NCI-H128 (cell line): ENCODE results near the gene ACTR1B.
"Not testable (repeated sequence)": the region's sequence is repeated elsewhere in the genome, so short reads cannot be mapped to it uniquely, and the experiment has no call there.

Experiments
- DNase-seq: peaks from one replicate; lab custom pipeline; 2025; ENCODE audit not compliant: unreplicated experiment; lab: John Stamatoyannopoulos, UW

Gene ACTR1B

DNA sequence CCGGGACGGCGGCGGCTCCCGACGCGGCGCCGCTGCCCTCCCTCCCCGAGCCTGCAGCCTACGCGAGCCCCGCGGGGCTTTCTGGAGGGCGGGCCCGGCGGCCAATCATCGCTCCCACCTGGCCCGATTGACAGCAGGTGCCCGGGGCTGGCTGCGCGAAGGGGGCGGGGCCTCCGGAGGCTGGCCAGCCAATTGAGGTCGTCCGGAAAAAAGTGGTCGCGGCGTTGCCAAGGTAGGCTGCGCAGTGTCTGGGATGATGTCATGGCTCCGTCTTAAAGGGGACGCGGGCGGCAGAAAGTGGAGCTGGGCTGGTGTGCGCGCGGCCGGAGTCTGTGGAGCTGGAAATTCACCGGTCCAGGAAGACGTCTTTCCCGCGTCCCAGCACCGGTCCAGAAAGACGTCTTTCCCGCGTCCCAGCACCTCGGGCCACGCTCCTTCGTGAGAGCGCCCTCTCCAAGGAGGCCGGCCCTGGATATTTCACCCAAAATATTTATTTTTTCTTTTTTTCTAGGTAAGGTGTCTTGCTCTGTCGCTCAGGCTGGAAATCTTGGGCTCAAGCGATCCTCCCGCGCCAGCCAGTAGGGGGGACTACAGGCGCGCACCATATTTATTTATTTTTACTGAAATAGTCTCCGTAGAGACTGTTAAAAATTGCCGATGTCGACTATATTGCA lies at the start of gene ACTR1B:
Gene ACTR1B, minus strand, starts transcription at position 83 of the 674 bp plus-strand sequence. CDS start 154 bp downstream, outside the sequence.
- peak; percentile 97 for DNase-seq

DNA sequence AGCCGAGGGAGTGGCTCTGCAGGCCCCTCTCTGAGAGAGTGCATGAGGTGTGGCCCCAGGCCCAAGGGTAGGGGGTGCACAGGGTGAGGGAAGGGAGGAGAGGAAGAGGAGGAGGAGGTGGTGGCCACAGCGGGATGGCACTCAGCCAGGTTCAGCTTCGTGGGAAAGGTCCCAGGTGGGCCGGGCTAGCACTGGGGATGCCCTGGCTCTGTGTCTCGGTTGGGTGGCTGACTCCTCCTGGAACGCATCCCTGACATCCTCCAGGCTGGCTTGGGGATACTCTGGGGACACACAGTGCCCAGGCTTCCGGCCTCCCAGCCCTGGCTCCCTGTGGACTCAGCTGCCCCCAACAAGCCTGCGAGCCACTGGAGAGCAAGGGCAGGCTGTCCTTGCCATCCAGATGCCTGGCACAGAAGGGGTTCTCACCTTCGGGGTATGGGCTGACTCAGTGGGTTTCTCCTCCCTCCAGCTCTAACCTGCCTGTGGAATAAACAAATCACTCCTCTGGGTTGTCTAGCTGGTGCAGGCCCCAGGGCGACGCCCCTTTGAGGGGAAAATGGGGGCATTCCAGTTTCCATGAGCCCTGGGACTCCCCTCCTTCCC lies 49.0 kb upstream of the ACTR1B start:
- no peak for DNase-seq

DNA sequence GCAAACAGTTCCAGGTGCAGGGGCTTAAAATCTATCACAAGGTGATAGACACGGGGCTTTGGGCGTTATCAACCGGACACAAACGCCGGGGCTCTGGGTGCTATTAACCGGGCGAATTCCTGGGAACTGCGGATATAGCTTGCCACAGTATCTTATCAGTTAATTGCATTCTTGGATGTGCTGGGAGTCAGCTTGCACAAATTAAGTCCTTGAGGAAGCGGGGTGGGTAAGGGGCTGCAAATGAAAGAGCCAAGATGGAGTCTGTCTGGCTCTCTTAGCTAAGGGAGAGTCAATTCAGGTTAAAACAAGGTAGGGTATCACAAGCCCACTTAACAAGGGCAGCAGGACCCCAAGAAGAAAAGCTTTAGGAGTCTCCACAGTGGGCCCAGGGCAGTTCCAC lies 48.3 kb upstream of the ACTR1B start:
- not testable (repeated sequence) for DNase-seq

DNA sequence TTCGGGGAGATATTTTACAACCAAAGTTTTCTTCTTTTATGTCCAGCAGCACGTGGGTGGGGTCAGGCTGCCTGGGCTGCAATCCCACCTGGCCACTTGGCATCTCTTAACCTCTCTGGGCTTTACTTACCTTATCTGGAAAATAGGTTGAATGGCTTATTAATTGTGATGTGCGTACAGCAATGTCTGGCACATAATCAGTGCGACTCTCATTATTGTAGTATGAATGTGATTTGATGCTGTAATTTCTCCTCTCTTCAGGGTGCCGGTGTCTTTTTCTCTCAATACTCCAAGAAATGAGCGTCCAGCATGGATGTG lies 47.5 kb upstream of the ACTR1B start:
- no peak for DNase-seq

GRCh38 chr2:97708608-97709007 lies 44.8 kb upstream of the ACTR1B start:
- no peak for DNase-seq

GRCh38 chr2:97708048-97708380 lies 44.2 kb upstream of the ACTR1B start:
- no peak for DNase-seq

GRCh38 chr2:97707362-97708047 lies 43.7 kb upstream of the ACTR1B start:
- DNase-seq: no peak

GRCh38 chr2:97706708-97707345 lies 43.0 kb upstream of the ACTR1B start:
- DNase-seq: no peak

GRCh38 chr2:97706112-97706511 lies 42.3 kb upstream of the ACTR1B start:
- DNase-seq: no peak

- no peak for DNase-seq
Observed at GRCh38 chr2:97704989-97705388, 41.1 kb upstream of the ACTR1B start.

GRCh38 chr2:97703741-97704140 lies 39.9 kb upstream of the ACTR1B start:
- no peak for DNase-seq

- DNase-seq: no peak
Observed at GRCh38 chr2:97702731-97703470, 39.1 kb upstream of the ACTR1B start.

DNA sequence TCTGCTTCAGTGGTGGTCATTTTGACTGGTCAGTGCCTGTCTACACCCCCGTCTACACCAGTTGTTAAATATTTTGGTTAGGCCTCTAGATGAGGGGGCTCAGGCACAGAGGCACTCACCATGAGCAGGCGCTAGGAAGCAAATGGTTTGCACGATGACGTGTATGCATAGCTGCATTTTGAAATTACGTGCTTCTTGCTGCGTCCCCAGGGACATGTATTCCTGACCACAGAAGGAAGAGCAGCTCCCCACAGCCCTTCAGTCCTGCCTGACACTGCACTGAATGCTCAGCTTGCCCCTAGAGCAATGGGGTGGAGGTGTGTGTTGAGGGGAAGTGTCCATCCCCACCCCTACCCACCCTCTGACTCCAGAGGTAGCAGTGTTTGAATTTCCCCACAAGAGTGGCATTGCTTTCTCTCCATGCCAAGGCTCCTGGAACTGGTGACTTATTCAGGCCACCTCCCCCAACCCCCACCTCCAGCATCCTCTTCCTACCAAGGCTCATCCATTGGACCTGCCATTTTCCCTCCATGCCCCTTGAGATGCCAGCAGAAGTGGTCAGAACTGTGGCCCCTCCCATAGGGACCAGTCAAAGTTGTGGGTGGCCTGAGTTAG lies 38.1 kb upstream of the ACTR1B start:
- DNase-seq: no peak

DNA sequence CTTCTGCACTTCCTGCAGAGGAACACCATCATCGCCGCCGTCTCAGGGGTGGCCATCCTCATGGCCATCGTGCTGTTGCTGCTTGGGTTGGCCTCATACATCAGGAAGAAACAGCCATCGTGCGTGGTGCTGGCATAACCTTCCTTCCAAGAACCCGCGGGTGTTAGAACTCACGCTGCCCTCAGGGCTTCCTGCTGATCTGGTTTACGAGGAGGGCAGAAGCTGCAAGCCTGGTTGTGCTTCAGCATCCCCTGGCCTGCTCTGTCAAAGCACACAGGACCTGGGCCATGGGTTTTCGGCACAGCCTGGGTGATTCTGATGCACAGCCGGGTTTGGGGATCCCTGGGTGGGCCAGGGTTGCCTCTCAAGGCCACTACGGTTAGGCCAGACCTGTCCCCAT lies 37.3 kb upstream of the ACTR1B start:
- DNase-seq: no peak

DNA sequence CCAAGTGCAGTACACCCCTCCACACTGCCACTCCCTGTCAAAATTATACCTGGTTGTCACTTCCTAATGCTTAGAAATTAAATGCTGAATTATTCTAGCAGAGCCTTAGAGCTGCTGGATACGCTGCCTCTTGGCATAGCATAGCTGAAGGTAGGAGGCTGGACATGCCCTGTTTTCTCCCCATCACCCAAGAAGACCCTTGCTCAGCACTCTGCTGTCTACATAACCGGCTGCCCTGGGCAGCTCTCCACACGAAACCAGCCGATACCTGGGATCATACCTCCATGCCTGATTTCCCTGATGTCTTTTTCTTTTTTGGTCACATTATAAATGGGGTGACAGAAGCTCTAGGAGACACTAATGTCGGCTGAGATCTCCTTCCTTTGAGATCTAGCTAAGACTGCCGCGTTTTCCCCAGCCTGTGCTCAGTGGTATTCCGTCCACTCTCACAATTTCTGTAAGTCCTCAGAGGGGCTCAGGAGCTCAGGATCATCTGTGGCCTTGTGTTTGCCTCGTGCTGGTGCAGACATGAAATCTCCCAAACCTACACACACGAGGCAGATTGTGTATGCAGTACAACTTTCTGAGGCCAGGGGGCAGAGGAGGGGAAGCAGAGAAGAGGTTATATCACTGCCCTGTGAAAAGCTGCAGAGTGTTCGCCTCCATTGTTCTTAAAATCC lies 36.1 kb upstream of the ACTR1B start:
- peak; percentile 50 for DNase-seq

DNA sequence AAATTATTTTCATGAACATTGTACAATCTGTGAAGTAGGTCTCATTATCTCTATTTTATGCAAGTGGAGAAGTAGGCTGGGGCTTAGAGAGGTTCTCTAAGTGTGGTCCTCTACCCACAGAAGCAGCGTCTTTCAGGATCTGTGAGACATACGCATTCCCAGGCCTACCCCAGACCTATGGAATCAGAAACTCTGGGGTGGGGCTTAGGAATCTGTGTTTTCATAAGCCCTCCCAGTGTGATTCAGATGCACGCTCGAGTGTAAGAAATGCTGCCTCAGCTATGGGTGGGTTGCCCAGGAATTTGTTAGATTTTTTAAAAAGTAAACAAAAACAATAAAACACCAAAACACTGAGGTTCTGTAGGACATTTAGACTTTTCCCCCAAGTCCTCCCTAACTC lies 34.7 kb upstream of the ACTR1B start:
- no peak for DNase-seq

- peak; percentile 73 for DNase-seq
Observed at GRCh38 chr2:97697252-97698235, 33.7 kb upstream of the ACTR1B start.

- DNase-seq: no peak
Observed at GRCh38 chr2:97695744-97696143, 31.9 kb upstream of the ACTR1B start.

- no peak for DNase-seq
Observed at GRCh38 chr2:97693476-97693875, 29.6 kb upstream of the ACTR1B start.
